ENCODE results near the gene SESTD1.

GRCh38 chr2:179140571-179140970, 124.1 kb downstream of the SESTD1 start:
- TF ChIP-seq GATA2 (IDR thresholded peaks at IDR 0.05; ENCODE audit: low read depth, low read length) = no peak
- no peak for TF ChIP-seq GATA3 (IDR thresholded peaks at IDR 0.05; ENCODE audit: low read depth, low read length)
